HG03565 (cell line): ENCODE data around the gene RPUSD1.
"Not testable (repeated sequence)": the region's sequence is repeated elsewhere in the genome, so short reads cannot be mapped to it uniquely, and the experiment has no call there.

Source experiments
- ATAC-seq: cut with Tn5 transposase; IDR thresholded peaks from one replicate; pipeline ENCODE4 v1.9.1; 2021; ENCODE audit warnings: mild to moderate bottlenecking, moderate library complexity; ENCODE audit not compliant: unreplicated experiment

Gene RPUSD1

GRCh38 chr16:785563-786535 is 2.3 kb downstream of the RPUSD1 start:
- ATAC-seq, result no peak

- no peak for ATAC-seq
Observed at GRCh38 chr16:784431-784830, 3.8 kb downstream of the RPUSD1 start.

- no peak for ATAC-seq
Observed at GRCh38 chr16:783404-784161, 4.6 kb downstream of the RPUSD1 start.

- no peak for ATAC-seq
Observed at GRCh38 chr16:782766-783403, 5.3 kb downstream of the RPUSD1 start.

GRCh38 chr16:782258-782657 is 5.9 kb downstream of the RPUSD1 start:
- ATAC-seq, result no peak

DNA sequence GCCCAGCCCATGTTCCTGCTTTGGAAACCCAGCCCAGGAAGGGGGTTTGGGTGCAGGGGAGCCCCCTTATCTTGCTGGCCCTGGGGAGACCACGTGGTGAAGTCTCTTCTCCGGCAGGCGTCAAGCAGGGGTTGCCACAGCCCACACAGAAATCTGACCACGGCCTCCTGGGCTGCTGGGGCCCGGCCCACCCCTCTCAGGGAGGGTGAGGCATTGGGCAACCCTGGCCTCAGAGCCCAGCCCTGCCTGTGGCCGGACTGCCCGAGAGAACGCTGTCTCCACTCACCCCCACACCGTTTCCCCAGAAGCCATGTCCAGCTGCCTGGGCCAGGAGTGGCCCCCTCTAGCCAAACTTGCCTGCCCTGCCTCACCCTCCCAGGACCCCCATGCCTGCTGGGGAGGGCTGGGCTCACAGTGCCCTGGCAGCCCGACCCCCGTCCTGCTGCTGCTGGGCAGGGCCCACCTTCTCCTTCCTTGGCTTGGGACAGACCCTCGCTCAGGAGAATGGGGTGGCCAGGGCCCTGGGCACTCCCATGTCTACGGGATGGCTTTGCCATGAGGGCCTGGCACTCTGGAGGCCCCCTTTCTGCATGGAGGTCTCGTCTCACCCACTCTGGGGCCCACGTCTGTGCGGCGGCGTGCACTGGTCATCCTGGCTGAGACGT is 6.7 kb downstream of the RPUSD1 start:
- ATAC-seq, result no peak

- ATAC-seq, result no peak
Observed at GRCh38 chr16:780296-780695, 7.9 kb downstream of the RPUSD1 start.

DNA sequence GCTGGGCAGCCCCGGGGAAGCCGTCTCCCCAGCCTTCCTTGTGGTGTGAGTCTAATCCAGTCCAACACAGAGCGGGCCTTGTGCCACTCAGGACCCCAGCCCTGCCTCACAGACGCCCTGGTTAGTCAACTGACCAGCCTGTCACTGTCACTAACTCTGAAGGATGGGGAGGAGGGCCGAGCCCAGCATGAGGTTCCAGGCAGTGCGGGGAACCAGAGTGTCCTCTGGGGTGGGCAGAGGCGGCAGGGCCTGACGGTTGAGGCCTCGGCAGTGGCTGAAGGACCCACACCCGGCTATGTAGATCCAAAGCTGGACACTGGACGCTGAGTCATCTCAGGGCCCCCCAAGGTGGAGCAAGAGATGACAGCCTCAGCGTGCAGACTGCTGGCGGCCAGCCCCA is 8.6 kb downstream of the RPUSD1 start:
- no peak for ATAC-seq

DNA sequence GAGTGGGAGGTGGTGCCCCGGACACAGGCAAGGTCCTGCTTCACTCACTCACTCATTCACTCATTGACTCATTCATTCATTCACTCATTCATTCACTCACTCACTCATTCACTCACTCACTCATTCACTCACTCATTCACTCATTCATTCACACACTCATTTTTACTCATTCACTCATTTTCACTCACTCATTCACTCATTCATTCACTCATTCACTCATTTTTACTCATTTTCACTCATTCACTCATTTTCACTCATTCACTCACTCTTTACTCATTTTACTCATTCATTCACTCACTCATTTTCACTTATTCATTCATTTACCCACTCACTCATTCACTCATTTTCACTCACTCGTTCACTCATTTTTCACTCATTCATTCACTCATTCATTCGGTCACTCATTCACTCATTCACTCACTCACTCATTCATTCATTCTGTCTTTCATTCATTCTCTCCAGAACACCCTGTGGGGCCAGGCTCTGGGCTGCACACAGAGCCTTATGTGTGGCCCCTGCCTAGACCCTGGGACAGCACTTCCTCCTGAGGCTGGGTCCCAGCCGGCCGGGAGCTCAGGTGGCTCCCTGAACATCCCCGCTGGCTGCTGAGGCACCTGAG is 9.2 kb downstream of the RPUSD1 start:
- ATAC-seq, result no peak

DNA sequence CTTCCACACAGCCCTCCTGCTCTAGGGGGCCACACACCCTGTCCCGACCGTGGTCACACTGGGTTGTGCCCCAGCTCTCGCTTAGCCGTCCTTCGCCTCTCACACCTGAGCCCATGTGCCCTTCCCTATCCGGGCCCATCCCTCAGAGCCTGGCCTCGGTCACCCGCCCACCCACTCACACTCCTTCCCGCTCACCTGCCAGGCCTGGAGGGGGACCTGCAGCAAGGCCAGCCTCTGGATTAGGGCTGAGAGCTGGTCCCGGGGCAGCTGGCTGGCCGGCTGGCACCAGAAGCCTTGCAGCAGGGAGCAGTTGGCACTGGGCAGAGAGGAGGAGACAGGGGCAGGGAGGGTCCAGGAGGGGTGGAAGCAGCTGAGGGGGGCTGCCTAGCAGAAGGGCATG is 9.7 kb downstream of the RPUSD1 start:
- no peak for ATAC-seq

GRCh38 chr16:777826-778225 is 10.4 kb downstream of the RPUSD1 start:
- no peak for ATAC-seq

DNA sequence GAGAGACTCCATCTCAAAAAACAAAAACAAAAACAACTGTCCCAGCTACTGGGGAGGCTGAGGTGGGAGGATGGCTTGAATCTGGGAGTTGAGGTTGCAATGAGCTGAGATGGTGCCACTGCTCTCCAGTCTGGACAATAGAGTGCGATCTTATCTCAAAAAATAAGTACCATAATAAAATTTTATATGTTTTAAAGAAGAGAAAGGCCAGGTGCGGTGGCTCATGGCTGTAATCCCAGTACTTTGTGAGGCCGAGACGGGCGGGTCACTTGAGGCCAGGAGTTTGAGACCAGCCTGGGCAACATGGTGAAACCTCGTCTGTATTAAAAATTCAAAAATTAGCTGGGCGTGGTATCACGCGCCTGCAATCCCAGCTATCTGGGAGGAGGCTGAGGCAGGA is 11.4 kb downstream of the RPUSD1 start:
- ATAC-seq, result no peak

DNA sequence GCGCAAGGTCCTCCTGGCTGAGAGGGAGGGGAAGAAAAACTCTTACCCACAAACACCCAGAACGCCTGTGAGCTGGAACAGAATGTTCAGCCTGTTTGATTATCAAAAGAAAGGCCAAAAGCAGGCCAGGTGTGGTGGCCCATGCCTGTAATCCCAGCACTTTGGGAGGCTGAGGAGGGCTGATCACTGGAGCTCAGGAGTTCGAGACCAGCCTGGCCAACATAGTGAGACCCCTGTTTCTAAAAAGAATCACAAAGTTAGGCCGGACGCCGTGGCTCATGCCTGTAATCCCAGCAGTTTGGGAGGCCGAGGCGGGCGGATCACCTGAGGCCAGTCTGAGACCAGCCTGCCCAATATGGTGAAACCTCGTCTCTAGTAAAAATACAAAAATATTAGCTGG is 11.9 kb downstream of the RPUSD1 start:
- not testable (repeated sequence) for ATAC-seq

GRCh38 chr16:775236-775796 is 12.9 kb downstream of the RPUSD1 start:
- ATAC-seq, result no peak

GRCh38 chr16:774086-775001 is 13.8 kb downstream of the RPUSD1 start:
- ATAC-seq, result no peak

DNA sequence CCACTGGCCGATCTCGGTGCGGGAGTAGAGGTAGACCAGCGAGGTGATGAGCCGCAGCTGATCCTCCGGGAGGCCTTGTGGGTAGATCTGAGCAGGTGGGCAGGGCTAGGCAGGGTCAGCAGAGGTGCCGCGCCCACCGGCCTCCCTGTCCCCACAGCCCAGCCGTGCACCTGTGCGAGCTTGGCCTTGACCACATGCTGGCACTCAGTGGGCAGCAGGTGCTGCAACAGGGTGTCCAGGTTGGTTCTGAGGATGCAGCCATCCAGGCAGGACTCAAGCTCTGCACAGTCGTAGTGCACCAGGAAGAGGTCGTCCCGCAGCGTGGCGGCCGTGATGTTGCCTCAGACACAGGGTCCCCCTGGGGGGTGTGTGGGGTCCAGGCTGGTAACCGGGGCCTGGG is 15.2 kb downstream of the RPUSD1 start:
- no peak for ATAC-seq

GRCh38 chr16:770411-770810 is 17.8 kb downstream of the RPUSD1 start:
- no peak for ATAC-seq

DNA sequence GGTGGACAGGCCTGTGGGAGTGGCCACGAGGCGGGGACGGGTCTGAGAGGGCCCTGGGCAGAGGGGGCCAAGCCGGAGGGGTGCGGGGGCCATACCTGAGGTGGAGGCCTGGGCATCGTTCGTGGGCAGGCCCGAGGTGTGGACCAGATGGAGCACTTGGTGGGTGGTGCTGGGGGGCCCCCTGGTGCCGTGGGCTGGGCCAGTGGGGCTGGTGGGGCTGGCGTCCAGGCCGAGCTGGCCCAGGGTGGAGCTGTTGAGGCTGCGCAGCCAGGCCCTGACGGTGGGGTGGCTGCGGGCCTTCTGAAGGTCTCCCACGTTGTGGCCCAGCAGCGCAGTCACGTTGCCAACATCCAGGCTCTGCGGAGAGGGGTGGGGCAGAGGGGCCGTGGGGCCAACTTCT is 18.2 kb downstream of the RPUSD1 start:
- ATAC-seq, result no peak

DNA sequence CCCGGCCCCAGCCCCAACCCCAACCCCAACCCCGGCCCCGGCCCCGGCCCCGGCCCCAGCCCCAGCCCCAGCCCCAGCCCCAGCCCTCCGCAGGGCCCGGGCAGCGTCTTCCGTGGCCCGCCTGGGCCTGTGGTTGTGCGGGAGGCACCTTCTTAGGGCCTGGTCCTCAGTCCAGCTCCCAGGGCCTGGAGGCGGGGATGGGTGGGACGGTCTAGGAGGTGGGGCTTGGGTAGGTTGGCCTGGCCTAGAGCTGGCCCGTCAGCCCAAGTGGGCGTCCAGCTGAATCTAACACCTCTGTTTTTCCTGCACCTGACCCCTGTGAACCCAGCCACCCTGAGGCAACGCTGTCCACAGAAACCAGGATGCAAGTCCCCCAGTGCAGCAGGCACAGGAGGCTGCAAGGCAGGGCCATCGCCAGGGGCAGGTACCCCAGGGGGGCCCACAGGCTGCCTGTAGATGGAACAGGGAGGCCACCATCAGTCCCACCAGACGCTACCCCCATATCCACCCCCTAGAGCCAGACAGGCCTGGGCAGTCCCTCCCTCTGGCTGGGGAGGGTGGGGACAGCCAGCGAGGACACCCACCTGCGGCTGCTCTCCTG is 18.9 kb downstream of the RPUSD1 start:
- ATAC-seq, result no peak
